HUDEP-2 (cell line): ENCODE data around the gene HIPK3.
"Not testable (repeated sequence)": the region's sequence is repeated elsewhere in the genome, so short reads cannot be mapped to it uniquely, and the experiment has no call there.

Experiments
- DNase-seq, 76 experiments: peaks; one replicate each; lab custom pipeline; 2025; ENCODE audit not compliant: unreplicated experiment in 76 of 76; lab: John Stamatoyannopoulos, UW

HIPK3 gene

DNA sequence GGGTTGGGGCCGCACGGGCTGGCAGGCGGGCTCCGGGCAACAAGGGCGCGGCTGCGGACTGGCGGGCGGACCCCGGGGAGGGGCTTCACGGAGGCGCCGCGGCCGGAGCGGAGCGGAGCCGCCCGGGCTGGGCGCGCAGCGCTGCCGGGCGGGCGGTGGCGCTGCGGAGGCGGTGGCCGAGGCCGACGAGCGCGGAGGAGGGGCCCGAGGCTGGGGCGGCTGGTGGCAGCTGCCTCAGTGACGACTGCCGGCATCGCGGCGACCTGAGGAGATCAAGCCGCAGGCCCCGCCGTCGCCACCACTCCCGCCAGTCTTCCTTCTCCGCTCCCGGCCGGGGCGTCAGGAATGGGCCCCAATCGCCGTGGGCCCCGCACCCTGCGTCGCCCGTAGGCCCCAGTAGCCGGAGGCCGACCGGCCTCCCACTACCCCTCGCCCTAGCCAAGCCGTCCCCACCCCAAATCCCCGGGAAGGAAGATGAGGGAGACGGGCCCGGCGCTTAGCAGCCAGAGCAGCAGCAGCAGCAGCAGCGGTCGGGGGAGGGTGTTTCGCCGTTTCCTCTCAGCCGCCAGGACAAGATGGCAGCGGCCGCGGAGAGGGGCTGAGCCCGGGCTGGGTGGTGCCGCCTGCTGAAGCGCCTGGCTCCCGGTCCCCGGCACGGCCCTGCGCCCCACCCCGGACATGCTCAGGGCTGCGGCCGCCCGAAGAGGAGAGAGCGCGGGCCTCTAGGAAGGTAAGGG, at the start of gene HIPK3:
TSS of gene HIPK3 (plus strand) at position 222 of the 737 bp plus-strand sequence.
- peak in 68 of 76 experiments; percentile 13 to 79 (median 57) for DNase-seq

- DNase-seq: no peak
These were observed 49.7 kb upstream of the HIPK3 start for GRCh38 chr11:33207408-33207985.

- no peak for DNase-seq
These were observed 49.0 kb upstream of the HIPK3 start for GRCh38 chr11:33208150-33208549.

DNA sequence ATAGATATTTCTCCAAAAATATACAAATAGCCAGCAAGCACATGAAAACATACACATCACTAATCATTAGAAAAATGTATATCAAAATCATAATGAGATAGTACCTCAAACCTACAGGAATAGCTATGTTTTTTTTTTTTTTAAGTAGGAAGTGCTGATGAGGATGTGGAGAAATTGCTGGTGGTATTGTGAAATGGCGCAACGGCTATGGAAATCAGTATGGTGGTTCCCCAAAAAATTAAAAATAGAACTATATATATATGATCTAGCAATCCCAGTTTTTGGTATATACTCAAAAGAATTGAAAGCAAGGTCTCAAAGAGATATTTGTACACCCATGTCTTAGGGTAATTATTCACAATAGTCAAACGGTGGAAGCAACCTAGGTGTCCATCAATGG, 46.0 kb upstream of the HIPK3 start:
- DNase-seq: no peak

DNA sequence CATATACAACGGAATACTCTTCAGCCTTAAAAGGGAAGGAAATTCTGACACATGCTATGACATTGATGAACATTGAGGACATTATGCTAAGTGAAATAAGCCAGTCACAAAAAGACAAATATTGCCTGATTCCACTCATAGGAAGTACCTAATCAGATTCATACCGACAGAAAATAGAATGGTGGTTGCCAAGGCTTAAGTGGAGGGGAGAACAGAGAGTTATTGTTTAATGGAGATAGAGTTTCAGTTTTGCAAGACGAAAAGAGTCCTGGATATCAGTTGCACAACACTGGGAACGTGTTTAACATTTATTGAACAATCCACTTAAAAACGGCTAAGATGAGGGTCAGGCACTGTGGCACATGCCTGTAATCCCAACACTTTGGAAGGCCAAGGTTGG, 45.6 kb upstream of the HIPK3 start:
- DNase-seq: no peak

GRCh38 chr11:33214187-33214586, 43.0 kb upstream of the HIPK3 start:
- DNase-seq: no peak

- no peak for DNase-seq
These were observed 42.4 kb upstream of the HIPK3 start for GRCh38 chr11:33214767-33215166.

DNA sequence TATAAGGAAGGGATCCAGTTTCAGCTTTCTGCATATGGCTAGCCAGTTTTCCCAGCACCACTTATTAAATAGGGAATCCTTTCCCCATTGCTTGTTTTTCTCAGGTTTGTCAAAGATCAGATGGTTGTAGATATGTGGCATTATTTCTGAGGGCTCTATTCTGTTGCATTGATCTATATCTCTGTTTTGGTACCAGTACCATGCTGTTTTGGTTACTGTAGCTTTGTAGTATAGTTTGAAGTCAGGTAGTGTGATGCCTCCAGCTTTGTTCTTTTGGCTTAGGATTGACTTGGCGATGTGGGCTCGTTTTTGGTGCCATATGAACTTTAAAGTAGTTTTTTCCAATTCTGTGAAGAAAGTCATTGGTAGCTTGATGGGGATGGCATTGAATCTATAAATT, 40.5 kb upstream of the HIPK3 start:
- DNase-seq: not testable (repeated sequence)

DNA sequence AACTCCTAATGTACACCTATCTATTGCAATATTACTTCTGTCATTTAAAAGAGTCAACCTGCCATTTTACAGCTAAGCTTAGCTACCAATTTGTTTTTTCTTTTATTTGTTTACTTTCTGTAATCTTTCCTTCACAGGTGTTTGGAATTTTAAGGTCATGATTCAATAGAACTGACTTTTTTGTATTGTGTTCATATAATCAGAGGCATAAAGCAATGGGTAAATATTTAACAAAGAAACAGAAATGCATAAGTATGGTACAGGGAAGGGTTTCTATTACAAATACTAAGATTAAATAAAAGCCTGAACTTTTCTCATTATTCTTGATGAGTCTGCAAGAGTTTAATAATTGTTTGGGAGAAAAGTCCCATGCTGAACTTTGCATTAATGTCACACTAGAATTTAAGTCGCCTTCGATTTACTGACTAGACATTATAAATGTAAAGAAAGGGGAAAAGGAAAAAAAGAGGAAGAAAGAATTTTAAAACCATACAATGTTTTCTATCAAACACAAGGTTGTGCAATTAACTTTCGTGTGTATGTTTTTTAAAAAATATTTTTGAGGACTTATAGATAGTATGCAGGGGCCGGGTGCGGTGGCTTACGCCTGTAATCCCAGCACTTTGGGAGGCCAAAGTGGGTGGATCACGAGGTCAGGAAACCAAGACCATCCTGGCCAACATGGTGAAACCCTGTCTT, 35.0 kb upstream of the HIPK3 start:
- no peak for DNase-seq

DNA sequence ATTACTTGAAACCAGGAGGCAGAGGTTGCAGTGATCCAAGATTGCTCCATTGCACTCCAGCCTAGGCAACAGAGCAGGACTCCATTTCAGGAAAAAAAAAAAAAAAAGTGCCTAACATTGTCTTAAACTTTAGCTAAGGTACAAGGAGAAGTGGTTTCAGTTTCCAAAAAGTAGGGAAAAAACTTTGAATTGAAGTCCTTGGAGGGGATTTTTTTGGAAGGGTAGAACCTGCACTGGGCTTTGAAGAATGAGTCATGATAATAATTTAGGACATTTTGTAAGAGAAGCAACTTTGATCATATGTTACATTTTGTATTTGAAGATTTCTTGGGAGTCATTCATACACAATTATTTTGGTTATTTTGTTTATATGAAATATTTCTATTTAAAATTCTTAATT, 31.8 kb upstream of the HIPK3 start:
- DNase-seq: no peak

DNA sequence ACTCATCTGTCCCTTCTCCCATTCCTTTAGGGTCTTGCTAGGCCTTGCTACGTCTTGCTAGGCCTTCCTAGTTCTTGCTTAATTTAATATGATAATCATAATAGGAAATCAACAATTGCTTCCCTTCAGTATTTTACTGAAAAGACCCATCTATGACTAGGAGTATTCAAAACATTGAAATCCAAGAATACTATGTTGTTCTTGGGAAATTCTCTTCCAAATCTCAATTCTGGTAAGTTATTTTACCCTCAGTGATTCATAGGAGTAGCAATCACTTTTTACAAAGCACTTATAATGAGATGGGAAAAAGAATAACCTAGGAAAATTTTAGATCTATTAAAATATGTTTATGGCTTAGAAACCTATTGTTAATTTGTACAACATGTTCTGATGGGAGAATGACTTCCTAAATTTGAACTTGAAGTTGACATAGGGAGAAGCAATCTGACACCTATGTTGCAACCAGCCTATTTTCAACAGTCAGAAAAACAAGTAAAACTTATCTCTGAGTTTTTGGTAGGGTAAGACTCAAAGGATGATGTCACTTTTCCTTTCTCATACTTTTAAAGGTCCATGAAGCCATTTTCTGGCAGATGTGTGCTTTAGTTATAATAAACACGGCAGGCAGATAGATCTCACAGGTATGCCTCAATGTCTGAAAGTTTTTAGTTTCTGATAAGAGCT, 29.5 kb upstream of the HIPK3 start:
- no peak for DNase-seq

DNA sequence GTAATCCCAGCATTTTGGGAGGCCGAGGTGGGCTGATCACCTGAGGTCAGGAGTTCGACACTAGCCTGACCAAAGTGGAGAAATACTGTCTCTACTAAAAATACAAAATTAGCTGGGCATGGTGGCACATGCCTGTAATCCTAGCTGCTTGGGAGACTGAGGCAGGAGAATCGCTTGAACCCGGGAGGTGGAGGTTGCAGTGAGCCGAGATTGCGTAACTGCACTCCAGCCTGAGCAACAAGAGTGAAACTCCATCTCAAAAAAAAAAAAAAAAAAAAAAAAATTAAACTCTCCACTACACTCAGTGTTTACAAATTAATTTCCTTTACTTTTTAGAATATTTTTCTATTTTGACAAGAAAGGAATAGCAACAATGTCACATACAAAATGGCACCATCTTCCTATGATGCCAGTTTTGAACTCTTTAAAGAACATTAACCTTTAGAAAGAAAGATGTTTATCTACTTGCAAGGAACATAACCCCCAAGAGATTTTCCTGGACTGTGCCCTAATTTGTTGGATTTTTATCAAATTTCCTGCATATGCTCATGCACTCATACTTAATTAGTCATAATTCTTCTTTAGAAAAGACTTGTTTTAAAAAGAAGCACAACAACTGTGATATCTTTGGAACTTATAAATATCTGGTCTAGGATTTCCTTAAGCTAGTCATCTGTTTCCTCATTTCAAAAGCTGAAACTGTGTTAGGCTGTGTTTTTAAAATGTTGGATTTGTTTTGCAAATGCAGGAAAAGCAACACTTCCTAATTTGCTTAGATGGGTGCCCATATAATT, 22.6 kb upstream of the HIPK3 start:
- no peak for DNase-seq

DNA sequence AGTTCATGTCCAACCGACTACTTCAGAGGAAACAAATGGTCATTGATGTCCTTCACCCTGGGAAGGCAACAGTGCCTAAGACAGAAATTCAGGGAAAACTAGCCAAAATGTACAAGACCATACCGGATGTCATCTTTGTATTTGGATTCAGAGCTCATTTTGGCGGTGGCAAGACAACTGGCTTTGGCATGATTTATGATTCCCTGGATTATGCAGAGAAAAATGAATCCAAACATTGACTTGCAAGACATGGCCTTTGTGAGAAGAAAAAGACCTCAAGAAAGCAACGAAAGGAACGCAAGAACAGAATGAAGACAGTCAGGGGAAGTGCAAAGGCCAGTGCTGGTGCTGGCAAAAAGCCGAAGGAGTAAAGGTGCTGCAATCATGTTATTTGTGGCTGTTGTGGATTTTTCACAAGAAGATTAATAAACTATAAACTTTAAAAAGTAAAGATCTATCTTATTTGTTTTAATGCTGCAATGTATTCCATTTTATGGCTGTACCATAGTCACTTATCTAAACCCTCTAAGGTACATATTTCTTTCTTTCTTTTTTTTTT, 20.1 kb upstream of the HIPK3 start:
- DNase-seq: no peak

DNA sequence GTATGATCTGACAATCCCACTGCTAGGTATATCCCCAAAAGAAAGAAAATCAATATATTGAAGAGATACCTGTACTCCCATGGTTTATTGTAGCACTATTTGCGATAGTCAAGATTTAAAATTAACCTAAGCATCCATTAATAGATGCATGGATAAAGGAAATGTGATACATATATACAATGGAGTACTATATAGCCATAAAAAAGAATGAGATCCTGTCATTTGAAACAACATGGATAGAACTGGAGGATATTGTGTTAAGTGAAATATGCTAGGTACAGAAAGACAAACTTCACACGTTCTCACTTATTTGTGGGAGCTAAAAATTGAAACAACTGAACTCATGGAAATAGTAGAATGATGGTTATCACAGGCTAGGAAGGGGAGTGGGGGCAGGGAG, 14.6 kb upstream of the HIPK3 start:
- no peak for DNase-seq

GRCh38 chr11:33243654-33244053, 13.5 kb upstream of the HIPK3 start:
- DNase-seq: not testable (repeated sequence)

DNA sequence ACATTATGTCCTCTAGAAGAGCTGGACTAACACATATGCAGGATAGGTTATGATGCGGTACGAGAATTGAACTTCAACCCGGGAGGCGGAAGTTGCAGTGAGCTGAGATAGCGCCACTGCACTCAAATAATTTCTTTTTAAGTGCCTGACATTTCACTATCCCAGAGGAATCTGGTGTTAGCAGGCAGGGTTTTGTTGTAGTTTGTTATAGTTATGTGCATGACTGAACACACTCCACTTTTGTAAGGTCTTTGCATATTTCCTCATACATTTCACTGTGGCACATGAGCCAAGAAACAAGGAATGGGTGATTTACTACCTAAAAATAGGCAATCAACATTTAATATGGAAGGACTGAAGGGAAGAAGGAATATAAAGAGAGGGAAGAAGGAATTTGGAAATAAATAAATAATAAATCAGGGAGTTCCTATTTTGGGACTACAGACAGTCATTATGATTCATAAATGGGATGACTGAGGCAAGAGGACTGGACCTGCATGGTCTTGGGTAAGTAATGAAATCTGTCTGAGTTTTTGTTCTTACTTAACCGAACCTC, 8.7 kb upstream of the HIPK3 start:
- no peak for DNase-seq

GRCh38 chr11:33256031-33256812, 959 bp upstream of the HIPK3 start:
- no peak for DNase-seq

DNA sequence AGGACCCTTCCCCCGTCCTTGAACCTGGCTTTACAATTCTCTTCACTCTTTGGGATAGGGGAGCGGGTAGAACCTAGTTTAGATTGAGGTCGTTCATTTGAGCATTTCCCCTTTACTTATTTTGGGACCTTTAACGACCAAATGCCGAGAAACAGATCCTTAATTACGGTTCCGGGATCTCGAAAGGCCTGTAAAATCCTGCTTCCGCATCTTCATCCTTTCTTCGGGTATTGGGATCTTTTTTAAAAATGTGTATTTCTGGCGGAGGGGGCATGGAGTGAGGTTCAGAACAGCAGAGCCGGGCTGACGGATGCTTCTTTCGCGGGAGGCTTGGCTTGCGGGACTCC, 395 bp upstream of the HIPK3 start:
- DNase-seq: no peak

DNA sequence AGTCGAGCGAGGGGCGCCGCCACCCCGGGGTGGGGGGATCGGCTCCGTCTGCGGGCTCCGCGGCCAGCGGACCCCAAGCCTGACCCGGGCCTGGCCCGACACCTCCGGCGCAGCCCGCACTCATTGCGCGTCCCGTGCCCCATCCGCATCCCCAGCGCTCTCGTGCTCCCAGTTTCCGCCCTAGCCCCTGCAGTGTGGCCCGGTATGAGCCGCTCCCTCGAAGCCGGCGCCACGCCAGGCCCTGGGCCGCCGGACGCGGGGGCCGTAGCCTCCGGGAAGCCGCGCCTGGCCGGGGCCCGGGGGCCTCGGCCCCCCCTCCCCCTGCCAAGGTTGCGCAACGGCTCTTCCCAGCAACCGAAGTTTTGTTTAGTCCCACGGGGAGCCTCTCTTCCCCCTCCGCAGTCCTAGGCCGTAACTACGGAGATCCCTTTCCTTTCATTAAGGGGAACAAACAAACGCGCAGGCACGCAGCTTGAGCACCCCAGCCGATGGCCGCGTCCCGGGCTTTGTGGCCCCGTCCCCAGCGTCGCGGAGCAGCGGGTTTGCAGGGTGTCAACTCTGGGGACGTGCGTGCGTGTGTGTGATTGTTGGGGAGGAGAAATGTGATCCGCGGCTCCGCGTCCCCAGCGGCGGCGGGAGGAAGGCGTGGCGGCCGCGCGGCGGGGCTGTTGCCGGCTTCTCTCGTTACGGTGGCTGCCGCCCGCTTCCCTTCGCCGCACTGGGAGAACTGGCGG, 883 bp downstream of the HIPK3 start:
- peak in 71 of 76 experiments; percentile 3 to 77 (median 52) for DNase-seq
